ENCODE results near the gene NSUN7.
A peak's percentile ranks its signal among the peaks of the same experiment; 100 is the strongest.

NSUN7 gene

DNA sequence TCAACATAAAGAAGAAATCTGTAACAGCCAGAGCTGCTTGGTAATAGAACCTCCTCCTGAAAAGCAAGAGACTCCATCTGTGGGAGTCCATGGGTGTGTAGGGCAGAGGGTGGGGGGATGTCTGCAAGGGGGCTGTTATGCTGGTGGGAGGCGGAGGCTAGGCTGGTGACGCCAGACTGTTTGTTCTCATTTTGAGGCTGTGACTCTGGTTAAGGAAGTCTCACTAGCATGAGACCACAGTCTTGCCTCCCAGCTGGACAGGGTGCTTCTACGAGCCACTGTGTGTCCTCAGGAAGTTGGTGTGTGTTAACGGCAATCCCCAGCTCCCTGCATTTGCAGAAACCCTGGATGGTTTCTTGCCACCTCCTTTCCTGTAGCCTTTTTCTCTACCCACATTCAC is 79.8 kb downstream of the NSUN7 start:
- no peak overlapping the region for H3K27ac ChIP-seq
- TF ChIP-seq, protein P1, sequence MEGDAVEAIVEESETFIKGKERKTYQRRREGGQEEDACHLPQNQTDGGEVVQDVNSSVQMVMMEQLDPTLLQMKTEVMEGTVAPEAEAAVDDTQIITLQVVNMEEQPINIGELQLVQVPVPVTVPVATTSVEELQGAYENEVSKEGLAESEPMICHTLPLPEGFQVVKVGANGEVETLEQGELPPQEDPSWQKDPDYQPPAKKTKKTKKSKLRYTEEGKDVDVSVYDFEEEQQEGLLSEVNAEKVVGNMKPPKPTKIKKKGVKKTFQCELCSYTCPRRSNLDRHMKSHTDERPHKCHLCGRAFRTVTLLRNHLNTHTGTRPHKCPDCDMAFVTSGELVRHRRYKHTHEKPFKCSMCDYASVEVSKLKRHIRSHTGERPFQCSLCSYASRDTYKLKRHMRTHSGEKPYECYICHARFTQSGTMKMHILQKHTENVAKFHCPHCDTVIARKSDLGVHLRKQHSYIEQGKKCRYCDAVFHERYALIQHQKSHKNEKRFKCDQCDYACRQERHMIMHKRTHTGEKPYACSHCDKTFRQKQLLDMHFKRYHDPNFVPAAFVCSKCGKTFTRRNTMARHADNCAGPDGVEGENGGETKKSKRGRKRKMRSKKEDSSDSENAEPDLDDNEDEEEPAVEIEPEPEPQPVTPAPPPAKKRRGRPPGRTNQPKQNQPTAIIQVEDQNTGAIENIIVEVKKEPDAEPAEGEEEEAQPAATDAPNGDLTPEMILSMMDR (conservative IDR thresholded peaks at IDR 0.05), result no peak

DNA sequence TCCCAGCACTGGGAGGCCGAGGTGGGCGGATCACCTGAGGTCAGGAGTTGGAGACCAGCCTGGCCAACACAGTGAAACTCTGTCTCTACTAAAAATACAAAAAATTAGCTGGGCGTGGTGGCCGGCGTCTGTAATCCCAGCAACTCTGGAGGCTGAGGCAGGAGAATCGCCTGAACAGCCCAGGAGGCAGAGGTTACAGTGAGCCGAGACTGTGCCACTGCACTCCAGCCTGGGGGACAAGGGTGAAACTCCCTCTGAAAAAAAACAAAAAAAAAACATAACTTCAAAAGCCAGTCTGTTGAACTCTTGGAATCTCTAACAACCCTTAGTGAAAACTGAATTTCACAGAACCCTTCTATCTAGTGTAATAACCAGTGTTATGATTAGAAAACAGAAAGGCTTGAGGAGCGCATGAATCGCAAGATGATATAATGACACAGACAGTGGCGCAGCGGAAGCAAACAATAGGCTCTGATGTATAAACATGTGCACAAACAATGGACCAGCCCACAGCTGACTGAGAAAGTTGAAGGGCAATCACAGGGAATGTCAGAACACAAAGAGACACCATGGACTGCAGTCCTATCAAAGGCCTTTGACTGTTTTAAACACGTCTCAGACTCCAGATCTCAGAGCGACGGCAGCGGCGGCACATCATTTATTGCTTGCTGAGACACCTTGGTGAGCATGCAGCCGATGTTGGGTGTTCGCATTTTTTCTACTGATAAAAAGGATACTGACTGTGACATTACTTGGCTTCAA is 81.6 kb downstream of the NSUN7 start:
- H3K27ac ChIP-seq, result no peak overlapping the region
- TF ChIP-seq, protein P1 (conservative IDR thresholded peaks at IDR 0.05), result no peak

DNA sequence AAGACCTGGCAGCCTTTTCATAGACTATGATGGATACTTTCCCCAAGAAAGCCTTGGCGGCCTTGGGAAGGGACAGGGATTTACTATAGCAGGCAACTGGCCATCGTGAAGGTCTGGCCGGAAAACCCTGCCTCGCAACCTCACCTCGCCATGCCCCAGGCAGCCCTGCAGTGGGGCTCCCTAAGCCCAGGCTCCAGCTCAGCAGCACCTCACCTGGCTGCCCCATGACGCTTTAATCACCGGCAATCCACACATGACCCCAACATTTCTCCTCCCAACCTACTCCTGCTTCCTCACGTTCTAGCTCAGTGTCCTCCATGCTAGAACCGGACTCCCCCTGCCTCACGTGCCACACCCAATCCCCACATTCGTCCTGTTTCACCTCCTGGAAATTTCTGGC is 82.4 kb downstream of the NSUN7 start:
- H3K27ac ChIP-seq, result no peak overlapping the region
- TF ChIP-seq, protein P1 (conservative IDR thresholded peaks at IDR 0.05), result no peak

DNA sequence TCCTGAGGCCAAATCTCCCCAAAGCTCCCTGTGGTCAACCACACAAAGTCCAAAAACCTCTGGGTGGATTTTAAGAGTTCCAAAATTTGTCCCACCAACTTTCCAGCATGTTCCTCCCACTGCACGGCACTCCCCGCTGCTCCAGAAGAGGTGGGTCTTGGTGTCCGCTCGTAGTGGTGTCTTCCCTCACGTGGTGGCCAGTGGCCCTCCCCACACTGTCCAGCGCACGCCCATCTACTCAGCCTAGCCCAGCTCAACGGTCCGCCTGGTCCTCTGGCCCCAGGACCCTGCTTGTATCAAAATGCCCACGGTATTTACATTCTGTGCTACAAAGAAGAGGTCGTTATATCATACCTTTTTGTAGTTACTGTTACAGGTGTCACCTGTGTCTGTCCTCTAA is 83.5 kb downstream of the NSUN7 start:
- TF ChIP-seq, protein P1 (conservative IDR thresholded peaks at IDR 0.05), result no peak
- H3K27ac ChIP-seq, result no peak overlapping the region

DNA sequence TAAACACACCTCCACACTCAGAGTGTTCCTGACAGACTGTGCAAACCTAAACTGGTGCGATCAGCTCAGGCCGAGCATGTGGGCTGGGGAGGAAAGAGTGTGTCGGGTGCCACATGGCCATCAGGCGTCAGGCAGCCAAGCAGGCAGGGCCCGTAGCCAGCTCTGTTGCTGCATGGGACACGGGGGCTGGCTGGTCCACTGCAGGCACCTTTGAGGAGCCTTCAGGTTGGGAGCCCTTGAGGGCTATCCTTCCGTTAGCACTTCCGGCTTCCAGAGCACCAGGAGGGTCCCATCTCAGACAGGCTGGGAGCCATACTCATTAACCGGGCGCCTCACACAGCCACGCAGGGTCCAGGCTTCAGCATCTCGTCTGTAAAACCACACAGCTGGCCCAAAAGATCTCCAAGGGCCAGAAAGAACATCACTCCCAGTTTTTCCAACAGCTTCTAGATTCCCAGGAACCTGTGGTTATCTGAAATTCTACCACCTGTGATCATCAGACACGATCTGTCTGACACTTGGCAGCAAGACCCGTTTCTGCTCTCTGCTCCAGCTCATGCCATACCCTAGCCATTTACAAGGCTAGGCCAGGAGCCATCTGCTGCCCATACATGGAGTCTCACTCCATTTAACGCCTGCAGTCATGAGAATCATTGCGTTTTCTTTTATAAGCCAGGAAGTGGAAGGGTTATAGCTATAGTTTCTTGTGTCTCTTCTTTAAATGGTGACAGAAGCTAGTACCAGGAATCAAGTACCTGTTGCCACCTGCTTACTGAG is 87.5 kb downstream of the NSUN7 start:
- peak overlapping the region; percentile 59 for H3K27ac ChIP-seq
- TF ChIP-seq, protein P1 (conservative IDR thresholded peaks at IDR 0.05), result peak; percentile 42

DNA sequence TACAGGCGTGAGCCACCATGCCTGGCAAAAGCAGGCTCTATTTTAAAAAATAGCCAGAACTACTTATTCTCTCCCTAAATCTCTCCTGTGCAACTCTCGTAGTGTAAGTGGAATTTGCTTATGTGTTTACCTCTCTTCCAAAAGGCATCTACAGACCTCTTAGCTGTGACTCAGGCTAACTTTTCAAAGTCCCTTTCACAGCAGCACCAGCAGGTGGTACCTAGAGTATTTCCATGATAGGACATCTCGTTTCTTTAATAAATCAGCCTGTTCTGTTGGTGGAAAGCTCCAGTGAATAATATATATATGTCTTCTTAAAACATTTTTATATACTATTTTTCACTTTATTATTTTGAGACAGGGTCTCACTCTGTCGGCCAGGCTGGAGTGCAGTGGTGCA is 89.0 kb downstream of the NSUN7 start:
- peak overlapping the region; percentile 59; the same call in 1 of the 2 replicates for H3K27ac ChIP-seq
- TF ChIP-seq, protein P1 (conservative IDR thresholded peaks at IDR 0.05), result peak; percentile 28; the same call in 1 of the 2 replicates

DNA sequence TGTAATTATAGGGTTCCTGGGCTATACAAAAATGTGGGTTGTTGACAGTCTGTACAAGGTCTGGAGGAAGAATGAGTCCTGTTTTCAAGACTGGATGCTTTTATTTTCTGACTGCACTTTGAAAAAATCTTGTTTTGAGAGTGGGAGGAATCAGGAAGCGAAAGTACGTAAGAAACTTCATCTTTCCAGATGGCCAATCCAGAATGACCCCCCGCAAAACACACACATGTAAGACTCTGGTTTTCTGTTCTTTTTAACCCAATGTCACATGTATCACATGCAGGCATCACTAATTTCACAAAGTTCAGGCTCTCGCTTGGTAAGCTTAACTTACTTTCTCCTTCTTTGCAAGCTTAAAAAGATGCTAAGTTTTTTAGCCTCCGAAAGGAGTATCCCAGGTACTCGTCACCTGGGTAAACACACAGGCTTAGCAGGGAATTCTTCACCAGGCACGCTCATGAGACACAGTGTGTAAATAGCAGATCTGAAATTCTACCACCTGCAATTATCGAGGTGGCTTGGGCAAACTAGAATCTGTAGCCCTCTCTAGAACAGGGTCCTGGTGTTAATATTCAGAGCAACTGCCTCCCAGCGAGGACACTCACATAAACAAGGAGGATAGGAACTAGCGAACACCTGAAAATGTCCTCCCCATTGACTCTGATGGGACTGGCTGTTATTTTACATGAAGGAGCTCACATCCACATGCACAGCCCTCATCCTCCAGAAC is 90.7 kb downstream of the NSUN7 start:
- peak overlapping the region; percentile 95 for H3K27ac ChIP-seq
- TF ChIP-seq, protein P1 (conservative IDR thresholded peaks at IDR 0.05), result no peak

Data from VCaP (cell line).